ENCODE data around the gene NPDC1. TPM values are rescaled to one million over a fixed set of nuclear protein-coding genes. Genes with fewer than 3 reads are reported as not detected.

The NPDC1 gene, protein sequence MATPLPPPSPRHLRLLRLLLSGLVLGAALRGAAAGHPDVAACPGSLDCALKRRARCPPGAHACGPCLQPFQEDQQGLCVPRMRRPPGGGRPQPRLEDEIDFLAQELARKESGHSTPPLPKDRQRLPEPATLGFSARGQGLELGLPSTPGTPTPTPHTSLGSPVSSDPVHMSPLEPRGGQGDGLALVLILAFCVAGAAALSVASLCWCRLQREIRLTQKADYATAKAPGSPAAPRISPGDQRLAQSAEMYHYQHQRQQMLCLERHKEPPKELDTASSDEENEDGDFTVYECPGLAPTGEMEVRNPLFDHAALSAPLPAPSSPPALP
- 15.4 TPM for total RNA-seq

GRCh38 chr9:137046088-137046787 is at the start of gene NPDC1:
Gene NPDC1, minus strand, starts transcription at chr9:137046177. Its CDS starts 188 bp downstream, at chr9:137045989.
- peak; percentile 38 for DNase-seq

DNA sequence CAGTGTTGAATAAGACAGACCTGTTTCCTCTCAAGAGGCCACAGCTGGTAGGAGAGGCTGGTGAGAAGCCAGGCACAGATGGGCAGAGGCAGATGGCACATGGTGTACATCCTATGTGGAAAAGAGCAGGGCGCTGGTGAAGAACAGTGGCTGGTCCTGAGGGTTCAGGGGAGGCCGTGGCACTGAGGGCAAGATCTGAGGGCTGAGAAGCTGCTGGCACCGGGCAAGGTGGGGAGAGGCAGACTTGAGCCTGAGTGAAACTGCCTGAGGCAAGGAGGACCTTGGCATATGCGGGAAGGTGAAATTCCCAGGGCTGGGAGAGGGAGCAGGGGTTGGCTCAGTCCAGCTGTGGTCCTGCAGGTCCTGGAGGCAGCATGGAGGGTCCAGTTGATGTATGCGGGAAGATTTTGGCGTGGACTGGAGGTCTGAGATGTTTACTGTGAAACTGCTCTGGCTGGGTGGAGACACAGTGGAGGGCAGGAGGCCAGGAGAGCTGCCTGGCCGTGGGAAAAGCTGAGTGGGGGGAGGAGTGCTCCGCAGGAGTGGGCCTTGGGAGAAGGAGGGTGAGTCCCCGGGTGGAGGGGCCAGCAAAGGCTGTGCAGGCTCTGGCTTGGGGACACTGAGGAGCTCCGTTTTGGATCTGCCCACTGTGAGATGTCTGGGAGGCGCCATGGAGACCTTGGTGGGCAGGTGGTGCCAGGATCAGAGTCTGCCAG is 43.4 kb upstream of the NPDC1 start:
- DNase-seq = no peak

DNA sequence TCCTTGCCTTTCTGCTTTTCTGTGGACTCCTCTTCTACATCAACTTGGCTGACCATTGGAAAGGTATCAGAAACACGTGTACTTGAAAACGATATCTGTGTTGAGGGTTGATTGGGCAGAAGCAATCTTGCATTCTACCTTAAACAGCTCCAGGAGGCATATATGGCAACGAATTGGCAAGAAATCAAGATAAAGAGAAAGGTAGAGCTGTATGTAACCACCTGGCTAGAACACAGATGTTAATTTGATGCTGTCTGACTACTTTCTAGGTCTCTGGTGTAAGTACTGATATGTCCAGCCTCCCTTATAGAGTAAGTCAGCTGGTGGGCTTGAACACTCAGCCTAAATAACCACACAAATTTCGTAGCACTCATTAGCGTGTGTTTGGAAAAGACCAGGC is 42.1 kb upstream of the NPDC1 start:
- no peak for DNase-seq

GRCh38 chr9:137087409-137087925 is 41.5 kb upstream of the NPDC1 start:
- DNase-seq = no peak

- DNase-seq = peak; percentile 98
These were observed 40.8 kb upstream of the NPDC1 start, which contains the start of gene MAN1B1 for GRCh38 chr9:137086531-137087408. Gene MAN1B1, plus strand, starts transcription at chr9:137086985. Its CDS starts 15 bp downstream, at chr9:137087000.

DNA sequence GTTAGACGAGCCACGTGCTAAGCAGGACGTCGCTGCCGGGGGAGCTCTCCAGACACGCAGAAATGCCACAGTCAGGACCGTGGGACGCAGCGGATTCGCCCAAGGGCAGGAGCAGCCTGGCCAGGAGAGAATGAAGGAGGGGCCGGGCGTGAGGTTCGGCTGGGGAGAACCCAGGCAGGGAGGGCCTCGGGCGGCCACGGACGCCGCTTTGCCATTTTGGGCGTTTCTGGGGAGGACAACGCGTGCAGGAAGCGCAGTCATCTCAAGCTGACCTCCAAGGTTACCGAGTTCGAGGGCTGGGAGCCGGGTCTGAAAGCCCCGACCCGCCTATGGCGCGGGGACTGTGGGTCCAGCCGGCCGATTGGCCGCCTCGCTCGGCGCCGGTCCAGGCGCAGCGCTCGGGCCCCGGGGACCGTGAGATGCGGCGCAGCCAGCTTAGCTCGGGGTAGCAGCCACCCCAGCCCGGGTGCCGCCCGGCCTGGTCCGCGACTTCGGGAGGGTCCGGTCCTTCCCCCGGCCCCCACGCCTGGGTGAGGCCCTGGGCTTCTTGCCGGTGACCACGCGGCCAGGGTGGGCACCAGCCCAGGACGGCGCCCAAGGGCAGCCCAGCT is 40.0 kb upstream of the NPDC1 start:
- no peak for DNase-seq

GRCh38 chr9:137084526-137084925 is 38.5 kb upstream of the NPDC1 start:
- no peak for DNase-seq

- no peak for DNase-seq
These were observed 37.5 kb upstream of the NPDC1 start for GRCh38 chr9:137083394-137084004.

- DNase-seq = no peak
These were observed 36.9 kb upstream of the NPDC1 start for GRCh38 chr9:137082925-137083290.

GRCh38 chr9:137082222-137082924 is 36.4 kb upstream of the NPDC1 start:
- DNase-seq = no peak

GRCh38 chr9:137080260-137081122 is 34.5 kb upstream of the NPDC1 start:
- no peak for DNase-seq

DNA sequence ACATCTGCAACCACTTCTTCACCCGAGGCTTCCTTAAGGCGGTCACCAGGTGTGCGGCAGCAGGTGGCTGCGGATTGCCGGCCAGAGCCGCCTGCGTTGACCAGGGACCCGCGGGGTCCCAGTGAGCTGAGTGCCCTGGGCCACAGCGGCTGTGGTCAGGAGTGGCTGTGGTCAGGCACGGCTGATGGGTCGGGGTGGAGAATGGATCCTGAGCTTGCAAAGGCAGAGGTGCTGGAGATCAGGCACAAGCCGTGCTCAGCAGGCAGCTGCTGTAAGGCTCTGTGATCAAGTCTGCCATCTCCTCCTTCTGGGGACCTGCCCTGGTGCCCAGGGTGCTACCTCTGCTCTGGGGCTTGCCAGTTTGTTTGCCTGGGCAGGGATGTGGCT is 33.4 kb upstream of the NPDC1 start:
- DNase-seq = no peak

DNA sequence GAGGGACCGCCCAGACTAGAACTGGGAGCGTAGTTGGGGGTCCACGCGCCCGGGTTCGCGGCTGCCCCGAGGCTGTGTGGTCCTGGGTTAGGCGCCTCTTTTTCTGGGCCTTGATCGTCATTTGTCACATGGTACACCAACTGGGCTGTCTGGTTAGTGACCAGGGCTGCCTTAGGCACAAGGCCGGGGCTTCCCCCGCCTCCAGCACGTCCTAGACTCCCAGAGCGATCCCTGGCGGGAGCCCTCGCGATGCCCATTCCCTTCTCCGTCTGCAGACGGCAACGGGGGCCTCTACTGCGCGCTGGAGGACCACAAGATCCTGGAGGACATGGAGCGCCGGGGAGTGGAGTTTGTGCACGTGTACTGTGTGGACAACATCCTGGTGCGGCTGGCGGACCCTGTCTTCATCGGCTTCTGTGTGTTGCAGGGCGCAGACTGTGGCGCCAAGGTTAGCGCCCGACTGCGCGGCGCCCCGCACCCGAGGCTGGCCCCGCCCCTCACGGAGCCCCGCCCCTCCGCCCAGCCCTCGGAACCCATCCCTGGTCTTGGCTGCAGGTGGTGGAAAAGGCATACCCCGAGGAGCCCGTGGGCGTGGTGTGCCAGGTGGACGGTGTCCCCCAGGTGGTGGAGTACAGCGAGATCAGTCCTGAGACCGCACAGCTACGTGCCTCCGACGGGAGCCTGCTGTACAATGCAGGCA is 32.9 kb upstream of the NPDC1 start:
- no peak for DNase-seq

GRCh38 chr9:137077758-137078693 is 32.0 kb upstream of the NPDC1 start:
- DNase-seq = no peak

- no peak for DNase-seq
These were observed 31.2 kb upstream of the NPDC1 start, which contains the start of gene UAP1L1 for GRCh38 chr9:137077010-137077747. Gene UAP1L1, plus strand, starts transcription at chr9:137077517. Its CDS starts 16 bp downstream, at chr9:137077533.

- no peak for DNase-seq
These were observed 30.6 kb upstream of the NPDC1 start for GRCh38 chr9:137076636-137077009.

All from skin of body (tissue), 2 donors.